NCI-H2227 (cell line): ENCODE results near the gene TBCB.
"Not testable (repeated sequence)": the region's sequence is repeated elsewhere in the genome, so short reads cannot be mapped to it uniquely, and the experiment has no call there.

Experiments used
- DNase-seq: peaks from one replicate; lab custom pipeline; 2025; ENCODE audit not compliant: unreplicated experiment; lab: John Stamatoyannopoulos, UW

TBCB gene, protein sequence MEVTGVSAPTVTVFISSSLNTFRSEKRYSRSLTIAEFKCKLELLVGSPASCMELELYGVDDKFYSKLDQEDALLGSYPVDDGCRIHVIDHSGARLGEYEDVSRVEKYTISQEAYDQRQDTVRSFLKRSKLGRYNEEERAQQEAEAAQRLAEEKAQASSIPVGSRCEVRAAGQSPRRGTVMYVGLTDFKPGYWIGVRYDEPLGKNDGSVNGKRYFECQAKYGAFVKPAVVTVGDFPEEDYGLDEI

GRCh38 chr19:36115453-36116343 is at the start of gene TBCB:
Gene TBCB (plus strand): TSS chr19:36115468. CDS start chr19:36115561, 93 bp downstream.
- DNase-seq = peak; percentile 94

GRCh38 chr19:36067681-36068080 is 47.6 kb upstream of the TBCB start:
- no peak for DNase-seq

GRCh38 chr19:36068810-36069499 is 46.3 kb upstream of the TBCB start:
- not testable (repeated sequence) for DNase-seq

GRCh38 chr19:36072081-36072480 is 43.2 kb upstream of the TBCB start:
- DNase-seq = no peak

- no peak for DNase-seq
Observed at GRCh38 chr19:36073121-36073876, 42.0 kb upstream of the TBCB start.

- no peak for DNase-seq
Observed at GRCh38 chr19:36079389-36079945, 35.8 kb upstream of the TBCB start.

- no peak for DNase-seq
Observed at GRCh38 chr19:36081385-36081784, 33.9 kb upstream of the TBCB start.

DNA sequence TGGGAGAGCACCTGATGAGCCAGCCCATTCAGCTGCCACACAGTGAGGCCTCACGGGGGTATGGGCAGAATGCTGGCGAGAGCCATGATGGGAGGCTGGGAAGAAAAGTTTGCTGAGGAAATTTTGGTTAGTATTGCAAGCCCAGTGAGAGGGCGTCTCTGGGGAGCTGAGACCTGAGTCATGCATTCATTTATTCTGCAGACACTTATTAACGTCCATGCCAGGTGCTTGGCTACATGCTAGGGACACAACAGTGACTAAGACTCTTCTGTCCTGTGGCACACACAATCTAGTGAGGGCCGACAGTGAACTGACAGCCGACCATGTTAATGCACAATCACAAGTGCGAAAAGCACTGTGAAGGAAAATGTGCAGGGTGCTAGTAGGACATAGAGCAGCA is 33.4 kb upstream of the TBCB start:
- no peak for DNase-seq

DNA sequence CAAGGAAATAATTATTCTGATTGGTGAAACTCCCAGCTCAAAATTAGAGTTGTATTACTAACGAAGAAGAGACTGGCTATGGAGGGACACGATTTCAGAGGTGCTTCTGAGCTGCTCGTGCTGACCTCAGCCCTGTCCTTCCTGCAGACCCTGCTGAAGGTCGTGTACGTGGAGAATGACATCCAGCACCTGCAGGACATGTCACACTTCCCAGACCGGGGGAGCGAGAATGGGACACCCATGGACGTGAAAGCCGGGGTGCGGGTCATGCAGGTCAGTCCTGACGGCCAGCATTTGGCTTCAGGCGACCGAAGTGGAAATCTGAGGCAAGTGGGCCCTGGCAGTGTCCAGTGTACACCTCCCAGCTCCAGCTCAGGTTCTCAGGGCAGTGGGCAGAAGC is 32.4 kb upstream of the TBCB start:
- DNase-seq = no peak

DNA sequence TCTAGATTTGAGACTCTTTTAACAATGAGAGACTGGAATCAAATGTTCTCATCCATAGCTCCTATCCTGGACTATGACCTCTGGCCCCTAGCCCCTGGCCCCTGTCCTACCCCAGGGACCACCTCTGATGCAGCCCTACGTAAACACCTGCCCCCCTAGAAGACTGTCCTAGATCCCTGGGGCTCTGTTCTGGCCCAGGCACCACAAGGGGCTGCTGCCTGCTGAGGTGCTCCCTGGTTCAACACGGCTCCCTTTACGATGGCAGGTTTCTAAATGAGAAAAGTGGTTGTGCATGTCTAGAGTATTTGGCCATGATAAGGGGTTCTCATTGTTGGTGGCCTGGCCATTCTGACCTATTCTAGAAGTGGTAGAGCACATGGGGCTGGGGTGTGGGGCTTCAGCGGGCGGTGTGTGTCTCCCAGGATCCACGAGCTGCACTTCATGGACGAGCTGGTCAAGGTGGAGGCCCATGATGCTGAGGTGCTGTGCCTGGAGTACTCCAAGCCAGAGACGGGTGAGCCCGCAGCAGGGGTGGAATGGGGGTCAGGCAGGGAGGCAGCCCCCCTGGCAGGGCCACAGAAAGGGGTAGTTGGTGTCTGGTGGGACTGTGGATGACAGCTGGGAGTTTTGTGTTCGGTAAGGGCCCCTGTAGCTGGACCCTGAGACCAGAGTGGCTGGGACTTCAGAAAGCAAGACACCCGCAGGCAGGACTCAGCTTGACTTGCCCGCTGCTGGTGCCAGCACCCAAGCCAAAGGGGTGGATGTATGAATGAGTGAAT is 30.8 kb upstream of the TBCB start:
- DNase-seq = no peak

DNA sequence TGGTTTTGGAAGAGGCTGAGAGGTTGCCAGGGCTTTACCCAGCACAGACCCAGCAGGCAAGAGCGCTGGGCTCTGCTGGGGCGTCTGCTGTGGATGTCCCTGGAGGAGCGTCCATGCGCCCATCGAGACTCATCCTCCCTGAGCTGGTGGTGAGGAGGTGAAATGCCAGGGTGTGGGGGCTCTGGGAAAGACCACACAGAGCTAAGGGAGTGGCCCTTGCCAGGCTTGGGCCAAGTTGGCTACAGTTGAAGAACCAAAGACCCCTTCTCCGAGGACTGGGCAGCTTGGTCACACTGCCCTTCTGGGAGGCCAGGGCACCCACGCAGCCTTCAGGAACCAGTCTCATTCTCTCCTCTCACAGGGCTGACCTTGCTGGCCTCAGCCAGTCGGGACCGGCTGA is 28.9 kb upstream of the TBCB start:
- no peak for DNase-seq

- no peak for DNase-seq
Observed at GRCh38 chr19:36089847-36090246, 25.4 kb upstream of the TBCB start.

GRCh38 chr19:36090910-36091695 is 24.2 kb upstream of the TBCB start:
- DNase-seq = no peak

DNA sequence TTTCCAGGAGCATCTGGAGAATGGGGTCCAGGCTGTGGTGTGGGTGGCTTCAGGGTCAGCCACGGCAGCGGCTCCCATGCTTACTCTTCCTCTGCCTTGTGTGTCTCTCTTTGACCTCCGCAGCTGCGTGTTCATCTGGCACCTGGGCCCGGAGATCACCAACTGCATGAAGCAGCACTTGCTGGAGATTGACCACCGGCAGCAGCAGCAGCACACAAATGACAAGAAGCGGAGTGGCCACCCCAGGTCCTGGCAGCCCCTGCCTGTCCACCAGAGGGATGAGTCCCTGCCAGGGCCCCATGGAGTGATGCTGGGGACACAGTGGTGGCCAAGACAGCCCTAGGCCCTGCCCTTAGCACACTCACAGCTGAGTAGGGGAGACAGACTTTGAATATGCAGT is 22.7 kb upstream of the TBCB start:
- DNase-seq = no peak

GRCh38 chr19:36093146-36093662 is 22.1 kb upstream of the TBCB start:
- DNase-seq = no peak

- DNase-seq = no peak
Observed at GRCh38 chr19:36093687-36094086, 21.6 kb upstream of the TBCB start.

DNA sequence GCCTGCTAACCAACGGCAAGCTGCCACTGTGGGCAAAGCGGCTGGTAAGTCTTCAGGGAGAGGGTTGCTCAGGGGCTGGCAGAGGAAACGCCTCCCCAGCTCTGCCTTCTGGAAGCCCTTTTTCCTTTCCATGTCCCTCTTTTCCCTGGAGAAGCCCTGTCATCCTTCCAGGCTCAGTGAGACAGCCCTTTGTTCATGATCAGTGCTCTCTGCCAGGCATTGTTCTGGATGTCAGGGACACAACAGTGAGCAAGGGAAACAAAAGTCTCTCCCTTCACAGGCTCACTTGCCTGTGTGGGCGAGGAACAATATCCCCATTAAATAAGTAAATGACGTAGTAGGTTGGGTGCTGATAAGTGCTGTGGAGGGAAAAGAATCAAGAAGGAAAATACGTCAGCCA is 18.2 kb upstream of the TBCB start:
- DNase-seq = no peak

GRCh38 chr19:36099166-36099785 is 16.0 kb upstream of the TBCB start:
- no peak for DNase-seq

- no peak for DNase-seq
Observed at GRCh38 chr19:36100476-36100875, 14.8 kb upstream of the TBCB start.
